CD4-positive, CD25-positive, alpha-beta regulatory T cell (primary cell): ENCODE data around the gene ELL2. TPM values are rescaled to one million over a fixed set of nuclear protein-coding genes. Genes with fewer than 3 reads are reported as not detected.

ENCODE experiments used
- ATAC-seq, 2 donors: fragments of 150-1000 bp; cut with Tn5 transposase; one replicate each; pipeline ENCODE4 v1.10.0; 2021; ENCODE audit warnings: low read depth in 2 of 2, moderate number of reproducible peaks in 2 of 2, moderate library complexity in 1 of 2
- DNase-seq, 3 donors: peaks; one replicate each; pipeline versions ENCODE4 v3.0.0 to v3.0.0-alpha.2; 2012 to 2022; ENCODE audit warnings: mixed read lengths in 1 of 3
- H3K27ac ChIP-seq: one replicate; pipeline ENCODE4 v1.7.0; 2013; ENCODE audit warnings: mild to moderate bottlenecking, low read length; ENCODE audit not compliant: insufficient read depth, poor library complexity, severe bottlenecking
- H3K27me3 ChIP-seq: one replicate; pipeline ENCODE4 v1.7.0; 2013; ENCODE audit warnings: low read length; ENCODE audit not compliant: control insufficient read depth, insufficient read depth
- H3K36me3 ChIP-seq: one replicate; pipeline ENCODE4 v1.7.0; 2013; ENCODE audit warnings: mild to moderate bottlenecking, low read length, moderate library complexity; ENCODE audit not compliant: control insufficient read depth, insufficient read depth
- H3K4me1 ChIP-seq: 2 replicates; pipeline ENCODE4 v1.7.0; 2013; ENCODE audit warnings: mild to moderate bottlenecking, low read length; ENCODE audit not compliant: insufficient read depth, control insufficient read depth, poor library complexity, severe bottlenecking
- H3K4me3 ChIP-seq: one replicate; pipeline ENCODE4 v1.7.0; 2013; ENCODE audit warnings: low read depth, mild to moderate bottlenecking, low read length, moderate library complexity
- H3K9me3 ChIP-seq, 2 experiments: 1 replicate in 1 of 2; 2 replicates in 1 of 2; pipeline ENCODE4 v1.7.0; 2013; ENCODE audit warnings: low read length in 2 of 2, mild to moderate bottlenecking in 1 of 2, moderate library complexity in 1 of 2; ENCODE audit not compliant: control insufficient read depth in 2 of 2
- H3K27ac Mint-ChIP-seq, 3 donors: one replicate each; pipeline ENCODE4 v1.8.0; 2020 to 2022; ENCODE audit warnings: mild to moderate bottlenecking in 3 of 3, mixed read lengths in 3 of 3, moderate library complexity in 2 of 3
- H3K27me3 Mint-ChIP-seq: one replicate; pipeline ENCODE4 v1.8.0; 2022; ENCODE audit warnings: mild to moderate bottlenecking, mixed read lengths
- H3K36me3 Mint-ChIP-seq: one replicate; pipeline ENCODE4 v1.8.0; 2020; ENCODE audit warnings: mixed read lengths
- H3K4me1 Mint-ChIP-seq, 4 donors: one replicate each; pipeline ENCODE4 v1.8.0; 2020 to 2022; ENCODE audit warnings: mixed read lengths in 4 of 4, mild to moderate bottlenecking in 1 of 4
- H3K4me3 Mint-ChIP-seq, 4 donors: one replicate each; pipeline ENCODE4 v1.8.0; 2020 to 2022; ENCODE audit warnings: mild to moderate bottlenecking in 4 of 4, mixed read lengths in 4 of 4, moderate library complexity in 3 of 4
- H3K9me3 Mint-ChIP-seq, 7 donors: one replicate each; pipeline ENCODE4 v1.8.0; 2020 to 2022; ENCODE audit warnings: mixed read lengths in 7 of 7, mild to moderate bottlenecking in 3 of 7, moderate library complexity in 2 of 7
- polyA plus RNA-seq, 4 donors: library from polyadenylated mRNA; unstranded; fragments of 300-500 nt; fragmentation: Illumina TruSeq; gene quantifications; one replicate each; pipeline ENCODE4 v1.2.3, GENCODE V29; 2021
- total RNA-seq: library from RNA; stranded (reverse); gene quantifications from one replicate; pipeline ENCODE4 v1.2.3, GENCODE V29; 2022

ELL2 gene
- total and polyA plus RNA-seq, 5 donors from 2014 or later = 2.6 to 94.6 (median 3.7) TPM

DNA sequence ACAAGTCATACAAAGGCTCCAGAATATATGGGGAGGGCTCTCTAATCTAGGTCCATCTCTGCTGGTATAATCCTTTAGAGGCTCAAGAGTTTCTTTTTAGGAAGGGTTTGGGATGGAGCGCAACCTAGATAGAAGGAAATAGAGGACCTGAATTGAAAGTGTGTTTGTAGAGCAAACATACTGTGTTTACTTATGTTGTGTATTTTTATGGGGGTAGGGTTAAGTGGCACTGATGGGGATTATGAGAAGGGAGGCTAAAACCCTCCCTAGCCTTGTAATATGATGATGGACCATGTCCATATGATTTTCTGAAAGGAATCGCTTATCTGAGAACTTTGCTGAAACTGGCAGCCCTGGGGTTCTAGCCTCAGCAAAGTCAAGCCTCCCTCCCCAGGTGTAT is 4.4 kb upstream of the ELL2 start:
- H3K4me1 ChIP-seq = peaks cover 10% of the 10 kb centered on the region
- no peak overlapping the region for H3K27ac Mint-ChIP-seq
- no peak overlapping the region for H3K4me3 ChIP-seq
- ATAC-seq = no peak
- H3K9me3 ChIP-seq = peaks cover 0 to 5% of the 10 kb centered on the region in 2 experiments
- peaks cover 0 to 3% (median 0%) of the 10 kb centered on the region in 7 donors for H3K9me3 Mint-ChIP-seq
- peak overlapping the region in 1 of 4 donors; percentile 2 for H3K4me3 Mint-ChIP-seq
- peaks cover 7% of the 10 kb centered on the region for H3K27me3 ChIP-seq
- H3K36me3 ChIP-seq = no peaks in the 10 kb centered on the region
- no peak for DNase-seq
- H3K27me3 Mint-ChIP-seq = peaks cover 5% of the 10 kb centered on the region
- H3K4me1 Mint-ChIP-seq = peaks cover 7 to 12% (median 10%) of the 10 kb centered on the region in 4 donors
- no peaks in the 10 kb centered on the region for H3K36me3 Mint-ChIP-seq
- H3K27ac ChIP-seq = no peak overlapping the region

DNA sequence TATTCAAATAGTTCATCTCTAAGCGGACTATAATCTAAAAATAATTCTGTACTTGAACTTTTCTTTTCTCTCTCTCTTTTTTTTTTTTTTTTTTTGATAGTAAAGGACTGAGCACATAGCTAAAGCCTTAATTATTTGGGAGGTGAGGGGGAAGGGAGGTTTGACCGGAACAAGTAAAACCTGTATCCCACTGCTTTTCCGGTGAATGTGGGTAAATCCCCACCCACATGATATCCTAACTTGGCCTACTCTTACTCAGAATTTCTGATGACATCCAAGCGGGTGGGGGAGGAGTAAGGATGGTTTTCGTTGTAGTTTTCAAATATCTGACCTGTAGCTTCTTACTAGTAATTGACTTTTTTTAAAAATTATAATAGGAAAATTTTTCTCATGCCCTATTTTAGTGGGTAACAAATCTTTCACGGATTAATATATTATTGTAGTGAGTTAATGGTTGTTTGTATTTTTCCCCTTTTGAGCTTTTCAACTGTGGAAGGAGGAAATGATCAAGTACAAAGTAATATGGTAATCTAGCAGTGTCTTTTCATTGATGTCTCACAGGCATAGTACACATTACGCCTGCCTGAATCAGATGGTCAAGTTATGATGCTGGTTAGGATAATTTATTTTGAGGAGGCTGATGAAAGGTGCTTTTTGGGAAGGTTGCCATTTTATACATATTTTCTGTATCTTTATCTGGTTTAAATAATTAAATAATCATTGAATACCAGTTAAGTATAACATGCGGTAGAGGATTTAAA is 2.2 kb upstream of the ELL2 start:
- Mint-ChIP-seq H3K4me1 (peaks cover 14 to 34% (median 29%) of the 10 kb centered on the region in 4 donors), H3K9me3 (no peaks in the 10 kb centered on the region), H3K4me3 (peak overlapping the region in 1 of 4 donors; percentile 16), H3K27me3 (peaks cover 5% of the 10 kb centered on the region), H3K27ac (no peak overlapping the region), H3K36me3 (no peaks in the 10 kb centered on the region)
- H3K4me1 ChIP-seq = peaks cover 26% of the 10 kb centered on the region
- DNase-seq (no peak), ATAC-seq (no peak)
- no peaks in the 10 kb centered on the region for H3K9me3 ChIP-seq
- H3K27ac ChIP-seq = no peak overlapping the region
- H3K36me3 ChIP-seq = no peaks in the 10 kb centered on the region
- no peak overlapping the region for H3K4me3 ChIP-seq
- peaks cover 5% of the 10 kb centered on the region for H3K27me3 ChIP-seq

DNA sequence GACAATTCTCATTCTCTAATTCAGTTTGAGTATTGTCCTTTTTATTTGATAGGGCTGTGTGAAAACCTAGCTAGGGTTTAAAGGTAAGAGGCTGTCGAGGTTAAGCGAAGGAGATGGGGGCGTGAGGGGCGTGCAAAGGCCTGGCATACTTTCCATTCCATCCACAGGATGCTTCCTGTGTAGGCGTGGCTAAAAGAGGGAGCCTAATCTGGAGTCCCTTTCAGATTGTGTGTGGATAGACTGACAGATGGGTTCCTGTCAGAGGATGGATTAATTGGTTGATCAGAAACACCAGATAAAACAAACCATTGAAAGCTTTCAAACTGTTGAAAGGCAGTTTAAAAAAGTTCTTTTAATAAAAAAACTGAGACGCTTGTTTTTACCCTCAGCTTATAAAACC is 1.1 kb upstream of the ELL2 start:
- H3K27ac ChIP-seq = peak overlapping the region; percentile 89
- peak overlapping the region; percentile 84 for H3K4me3 ChIP-seq
- Mint-ChIP-seq H3K27me3 (peaks cover 5% of the 10 kb centered on the region), H3K4me3 (peak overlapping the region; percentile 94 to 98 (median 96)), H3K27ac (peak overlapping the region in 2 of 3 donors; percentile 99 to 100), H3K36me3 (no peaks in the 10 kb centered on the region), H3K4me1 (peaks cover 14 to 44% (median 38%) of the 10 kb centered on the region in 4 donors), H3K9me3 (no peaks in the 10 kb centered on the region)
- no peaks in the 10 kb centered on the region for H3K9me3 ChIP-seq
- H3K4me1 ChIP-seq = peaks cover 26% of the 10 kb centered on the region
- no peaks in the 10 kb centered on the region for H3K36me3 ChIP-seq
- ATAC-seq (no peak), DNase-seq (no peak)
- peaks cover 4% of the 10 kb centered on the region for H3K27me3 ChIP-seq

DNA sequence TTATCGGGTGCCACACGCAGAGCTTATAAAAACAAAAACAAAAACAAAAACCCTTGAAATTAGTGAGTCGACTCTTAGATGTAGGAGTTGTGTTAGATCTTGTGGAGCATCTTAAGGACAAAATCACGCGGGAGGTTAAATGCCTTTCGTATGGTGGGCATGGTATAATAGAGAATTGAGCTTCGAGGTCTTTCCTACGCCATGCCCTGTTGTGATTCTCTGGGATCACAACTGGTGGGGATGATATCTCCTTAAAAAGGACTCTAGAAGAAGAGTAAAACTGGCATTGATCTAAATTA is 773 bp upstream of the ELL2 start:
- peak overlapping the region; percentile 93 to 100 (median 99) for H3K27ac Mint-ChIP-seq
- peaks cover 14 to 45% (median 39%) of the 10 kb centered on the region in 4 donors for H3K4me1 Mint-ChIP-seq
- Histone ChIP-seq H3K36me3 (no peaks in the 10 kb centered on the region), H3K27me3 (peaks cover 4% of the 10 kb centered on the region), H3K4me3 (peak overlapping the region; percentile 84), H3K27ac (peak overlapping the region; percentile 89), H3K9me3 (no peaks in the 10 kb centered on the region), H3K4me1 (peaks cover 26% of the 10 kb centered on the region)
- H3K4me3 Mint-ChIP-seq = peak overlapping the region; percentile 94 to 98 (median 96)
- no peak for DNase-seq
- no peak for ATAC-seq
- peaks cover 5% of the 10 kb centered on the region for H3K27me3 Mint-ChIP-seq
- no peaks in the 10 kb centered on the region for H3K36me3 Mint-ChIP-seq
- H3K9me3 Mint-ChIP-seq = no peaks in the 10 kb centered on the region

DNA sequence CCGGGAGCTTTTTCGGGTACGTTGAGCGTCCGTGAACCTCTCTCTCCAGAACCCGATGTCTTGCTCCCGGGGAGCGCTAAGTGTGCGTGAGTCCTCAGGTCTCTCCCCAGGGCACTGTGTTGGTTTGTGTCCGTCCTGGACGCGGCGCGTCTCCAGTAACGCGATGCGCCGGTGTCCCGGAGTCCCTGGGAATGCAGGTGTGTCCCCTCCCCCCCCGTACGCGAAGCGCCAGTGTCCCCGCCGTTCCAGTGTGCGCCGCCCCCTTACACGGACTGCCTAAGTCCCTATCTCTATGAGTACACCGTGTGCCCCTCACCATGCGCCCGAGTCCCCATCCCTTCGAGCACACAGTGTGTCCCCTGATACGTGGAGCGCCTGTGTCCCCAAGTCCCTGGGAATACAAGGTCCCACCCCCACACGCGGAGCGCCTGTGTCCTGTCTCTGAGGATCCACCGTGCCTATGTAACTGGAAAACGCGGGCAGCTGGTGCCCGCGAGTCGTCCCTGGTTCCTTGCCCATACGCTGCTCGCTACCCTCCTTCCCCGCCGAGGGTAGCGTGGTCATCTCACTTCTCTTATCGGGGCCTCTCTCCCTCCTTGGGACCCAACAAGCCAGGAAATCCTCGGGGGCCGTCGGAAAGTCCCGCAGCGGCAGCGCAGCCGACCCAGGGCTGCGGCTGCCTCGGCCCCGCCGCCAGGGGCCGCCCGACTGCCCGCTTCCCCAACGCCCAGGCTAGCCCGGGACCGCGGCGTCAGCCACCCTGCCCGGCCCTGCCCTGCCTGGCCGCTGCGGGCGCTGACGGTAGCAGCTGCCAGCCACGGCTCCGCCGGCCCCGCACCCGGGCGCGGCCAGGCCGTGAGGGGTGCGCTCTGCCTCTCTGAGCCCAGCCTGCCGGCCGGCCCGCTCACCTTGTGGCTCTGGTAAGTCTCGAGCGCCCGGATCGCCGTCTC is 709 bp downstream of the ELL2 start:
- Mint-ChIP-seq H3K4me3 (peak overlapping the region; percentile 94 to 98 (median 96)), H3K27ac (peak overlapping the region; percentile 91 to 100 (median 99)), H3K4me1 (peaks cover 14 to 45% (median 41%) of the 10 kb centered on the region in 4 donors), H3K27me3 (peaks cover 5% of the 10 kb centered on the region), H3K9me3 (no peaks in the 10 kb centered on the region), H3K36me3 (no peaks in the 10 kb centered on the region)
- Histone ChIP-seq H3K4me1 (peaks cover 26% of the 10 kb centered on the region), H3K36me3 (no peaks in the 10 kb centered on the region), H3K4me3 (peak overlapping the region; percentile 81), H3K27ac (peak overlapping the region; percentile 89), H3K9me3 (no peaks in the 10 kb centered on the region), H3K27me3 (no peaks in the 10 kb centered on the region)
- ATAC-seq (peak; percentile 66 to 71), DNase-seq (peak; percentile 61 to 81 (median 74))

DNA sequence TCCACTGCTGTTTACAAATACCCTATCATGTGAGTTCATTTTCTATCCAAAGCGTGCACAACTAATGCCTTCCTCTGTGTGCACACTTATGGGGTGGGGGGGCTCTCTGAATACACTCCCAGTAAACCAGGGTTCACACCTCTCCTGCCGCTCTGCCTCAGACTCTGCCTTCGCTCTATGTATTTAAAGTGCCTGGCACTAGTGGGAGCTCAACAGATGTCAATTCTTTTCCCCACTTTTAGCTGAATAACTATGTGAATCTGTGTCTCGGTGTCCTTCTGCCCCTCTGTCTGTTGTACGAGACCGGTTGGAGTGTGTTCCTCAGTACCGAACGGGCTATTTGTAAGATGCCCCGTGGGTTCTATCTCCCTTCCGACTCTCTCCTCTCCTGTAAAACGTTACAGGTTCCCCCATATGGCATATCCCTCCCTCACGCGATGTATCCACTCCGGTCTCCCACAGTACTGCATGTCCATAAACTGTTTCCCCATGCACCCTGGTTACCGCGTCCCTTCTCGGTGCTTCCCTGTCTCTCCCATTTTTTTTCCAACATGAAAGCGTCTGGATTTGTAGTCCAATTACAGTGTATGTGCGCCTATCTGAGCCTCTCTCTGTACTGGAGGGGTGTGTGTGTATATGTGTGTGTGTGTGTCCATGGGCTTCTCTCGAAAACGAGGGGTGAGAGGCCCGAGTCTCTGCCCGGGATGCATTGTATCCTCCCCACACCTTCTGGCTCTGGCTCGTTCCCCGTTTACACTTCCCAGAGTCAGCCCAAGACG is 1.6 kb downstream of the ELL2 start:
- no peaks in the 10 kb centered on the region for H3K9me3 Mint-ChIP-seq
- H3K9me3 ChIP-seq = no peaks in the 10 kb centered on the region
- DNase-seq = peak in 1 of 3 donors; percentile 9
- peaks cover 26% of the 10 kb centered on the region for H3K4me1 ChIP-seq
- ATAC-seq = no peak
- H3K27me3 Mint-ChIP-seq = peaks cover 5% of the 10 kb centered on the region
- H3K27ac Mint-ChIP-seq = peak overlapping the region; percentile 91 to 100 (median 96)
- peak overlapping the region; percentile 81 for H3K4me3 ChIP-seq
- H3K4me1 Mint-ChIP-seq = peaks cover 16 to 45% (median 44%) of the 10 kb centered on the region in 4 donors
- H3K36me3 ChIP-seq = no peaks in the 10 kb centered on the region
- H3K4me3 Mint-ChIP-seq = peak overlapping the region; percentile 93 to 97 (median 96)
- no peaks in the 10 kb centered on the region for H3K36me3 Mint-ChIP-seq
- no peaks in the 10 kb centered on the region for H3K27me3 ChIP-seq
- H3K27ac ChIP-seq = no peak overlapping the region
